GM12874 (cell line): Measurements from ENCODE around the gene DSTYK.

Experiments
- CTCF ChIP-seq: IDR thresholded peaks from 2 replicates; pipeline ENCODE4 v1.5.1; 2011; ENCODE audit warnings: low read depth, mild to moderate bottlenecking, control low read depth, low read length, moderate library complexity; ENCODE audit not compliant: insufficient read depth

Gene DSTYK

GRCh38 chr1:205144751-205145150 lies 66.8 kb downstream of the DSTYK start:
- TF ChIP-seq CTCF: no peak

- no peak for TF ChIP-seq CTCF
Measured at GRCh38 chr1:205144046-205144720, 67.3 kb downstream of the DSTYK start.

- TF ChIP-seq CTCF: no peak
Measured at GRCh38 chr1:205142102-205142469, 69.4 kb downstream of the DSTYK start.

GRCh38 chr1:205141236-205142101 lies 70.0 kb downstream of the DSTYK start:
- TF ChIP-seq CTCF: peak; percentile 70

- no peak for TF ChIP-seq CTCF
Measured at GRCh38 chr1:205140113-205140512, 71.4 kb downstream of the DSTYK start.

- no peak for TF ChIP-seq CTCF
Measured at GRCh38 chr1:205137901-205138300, 73.6 kb downstream of the DSTYK start.

GRCh38 chr1:205133287-205133686 lies 78.2 kb downstream of the DSTYK start:
- TF ChIP-seq CTCF: no peak
